Endothelial cell (in vitro differentiated cells): ENCODE data around the gene ENHO. TPM values are rescaled to one million over a fixed set of nuclear protein-coding genes. Genes with fewer than 3 reads are reported as not detected.

Source experiments
- DNase-seq: peaks from one replicate; pipeline ENCODE4 v3.0.0; 2021; ENCODE audit warnings: low spot score
- H3K27ac Mint-ChIP-seq: one replicate; pipeline ENCODE4 v1.8.0; 2021; ENCODE audit warnings: mixed read lengths, inconsistent platforms; ENCODE audit not compliant: unreplicated experiment
- H3K27me3 Mint-ChIP-seq: one replicate; pipeline ENCODE4 v1.8.0; 2021; ENCODE audit warnings: mild to moderate bottlenecking, moderate library complexity, mixed read lengths, inconsistent platforms; ENCODE audit not compliant: unreplicated experiment
- H3K36me3 Mint-ChIP-seq: one replicate; pipeline ENCODE4 v1.8.0; 2021; ENCODE audit warnings: mild to moderate bottlenecking, low read depth, mixed read lengths, inconsistent platforms; ENCODE audit not compliant: unreplicated experiment
- H3K4me1 Mint-ChIP-seq: one replicate; pipeline ENCODE4 v1.8.0; 2021; ENCODE audit warnings: mild to moderate bottlenecking, mixed read lengths, inconsistent platforms; ENCODE audit not compliant: unreplicated experiment
- H3K4me3 Mint-ChIP-seq: one replicate; pipeline ENCODE4 v1.8.0; 2021; ENCODE audit warnings: mild to moderate bottlenecking, mixed read lengths, inconsistent platforms; ENCODE audit not compliant: unreplicated experiment
- H3K9me3 Mint-ChIP-seq: one replicate; pipeline ENCODE4 v1.8.0; 2021; ENCODE audit warnings: mixed read lengths, inconsistent platforms; ENCODE audit not compliant: unreplicated experiment
- CTCF ChIP-seq: fragments of 200-600 bp; sonication (generic); IDR thresholded peaks from one replicate; pipeline ENCODE4 v1.5.0; 2021; ENCODE audit warnings: antibody characterized with exemption; ENCODE audit not compliant: unreplicated experiment
- total RNA-seq: library from RNA; stranded (reverse); fragmentation: NEBNext Ultra II Directional; extraction: Animal tissue kit (Norgen Biotek cat#: 25700); gene quantifications from one replicate; pipeline ENCODE4 v1.2.1, GENCODE V29; 2021; ENCODE audit not compliant: unreplicated experiment

The ENHO gene
- total RNA-seq, 1 donor from 2014 or later, result 4.1 TPM

DNA sequence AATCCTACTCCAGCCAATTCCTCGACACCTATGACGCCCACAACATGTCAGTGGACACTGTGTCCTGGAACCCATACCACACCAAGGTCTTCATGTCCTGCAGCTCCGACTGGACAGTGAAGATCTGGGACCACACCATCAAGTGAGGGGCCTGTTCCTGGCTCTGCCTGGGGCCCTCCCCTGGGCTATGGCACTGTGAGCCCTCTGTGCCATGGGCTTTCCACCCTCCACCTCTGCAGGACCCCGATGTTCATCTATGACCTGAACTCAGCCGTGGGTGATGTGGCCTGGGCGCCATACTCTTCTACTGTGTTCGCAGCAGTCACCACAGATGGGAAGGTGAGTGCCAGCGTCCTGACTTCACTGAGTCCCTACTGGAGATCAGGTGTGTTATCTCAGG, 8.4 kb downstream of the ENHO start:
- no peak overlapping the region for H3K27ac Mint-ChIP-seq
- no peaks in the 10 kb centered on the region for H3K36me3 Mint-ChIP-seq
- no peak overlapping the region for H3K4me3 Mint-ChIP-seq
- H3K4me1 Mint-ChIP-seq, result no peaks in the 10 kb centered on the region
- no peak for TF ChIP-seq CTCF
- H3K27me3 Mint-ChIP-seq, result peaks cover 9% of the 10 kb centered on the region
- no peaks in the 10 kb centered on the region for H3K9me3 Mint-ChIP-seq
- DNase-seq, result no peak

DNA sequence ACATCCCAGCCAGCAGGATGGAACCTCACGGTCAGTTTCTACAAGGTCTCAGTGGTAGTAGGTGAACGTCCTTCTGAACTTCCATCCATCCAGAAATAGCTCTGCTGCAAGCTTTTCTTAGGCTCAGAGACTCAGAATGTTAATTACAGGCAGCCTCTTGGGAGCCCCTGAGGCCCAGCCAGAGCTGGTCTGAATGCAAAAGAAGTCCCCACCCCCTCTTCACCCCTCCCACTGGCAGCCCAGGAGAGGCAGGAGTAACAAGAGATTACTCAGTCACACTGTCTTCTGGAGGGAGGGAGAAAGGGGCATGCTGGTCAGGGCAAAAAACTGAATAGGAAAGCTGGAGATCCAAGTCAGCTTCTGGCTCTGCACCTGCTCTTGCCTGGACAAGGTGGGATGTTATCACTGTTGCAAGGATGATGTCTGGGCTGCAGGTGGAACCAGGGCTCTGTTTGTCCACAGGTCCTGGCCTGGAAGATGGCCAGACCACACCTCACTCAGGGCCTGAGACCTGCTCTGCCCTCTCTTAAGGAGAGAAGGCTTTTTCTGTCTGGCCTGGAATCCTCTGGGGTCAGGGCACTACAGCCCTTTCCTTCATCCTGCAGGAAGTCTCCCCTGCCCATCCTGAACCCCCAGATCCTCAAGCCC, 9.1 kb downstream of the ENHO start:
- H3K4me1 Mint-ChIP-seq, result no peaks in the 10 kb centered on the region
- TF ChIP-seq CTCF, result no peak
- no peak overlapping the region for H3K27ac Mint-ChIP-seq
- no peak overlapping the region for H3K4me3 Mint-ChIP-seq
- H3K27me3 Mint-ChIP-seq, result peaks cover 9% of the 10 kb centered on the region
- H3K36me3 Mint-ChIP-seq, result no peaks in the 10 kb centered on the region
- no peak for DNase-seq
- no peaks in the 10 kb centered on the region for H3K9me3 Mint-ChIP-seq

- Mint-ChIP-seq H3K36me3 (no peaks in the 10 kb centered on the region), H3K27ac (no peak overlapping the region), H3K27me3 (peaks cover 10% of the 10 kb centered on the region), H3K4me1 (no peaks in the 10 kb centered on the region), H3K9me3 (no peaks in the 10 kb centered on the region), H3K4me3 (no peak overlapping the region)
- TF ChIP-seq CTCF, result no peak
- no peak for DNase-seq
These were observed 10.4 kb downstream of the ENHO start for GRCh38 chr9:34512131-34513078.

GRCh38 chr9:34510497-34511468, 12.0 kb downstream of the ENHO start:
- no peaks in the 10 kb centered on the region for H3K4me1 Mint-ChIP-seq
- H3K9me3 Mint-ChIP-seq, result no peaks in the 10 kb centered on the region
- no peaks in the 10 kb centered on the region for H3K36me3 Mint-ChIP-seq
- no peak overlapping the region for H3K27ac Mint-ChIP-seq
- DNase-seq, result no peak
- H3K4me3 Mint-ChIP-seq, result no peak overlapping the region
- peaks cover 7% of the 10 kb centered on the region for H3K27me3 Mint-ChIP-seq
- TF ChIP-seq CTCF, result no peak
